Muscle of back (tissue), 11 donors: ENCODE results near the gene SLC36A1. TPM values are rescaled to one million over a fixed set of nuclear protein-coding genes. Genes with fewer than 3 reads are reported as not detected.

ENCODE experiments used
- DNase-seq, 3 donors: peaks; one replicate each; pipeline versions ENCODE4 v3.0.0 to v3.0.0-alpha.2; 2013
- polyA plus RNA-seq, 10 donors: library from polyadenylated mRNA; unstranded; fragments of 120-200 nt; gene quantifications; one replicate each; pipeline ENCODE4 v1.2.1, GENCODE V29; 2013; ENCODE audit not compliant: insufficient read length in 10 of 10

SLC36A1 gene
- polyA plus RNA-seq, 10 donors, result 9.1 to 25.2 (median 17.7) TPM

GRCh38 chr5:151450605-151451004 is 3.2 kb downstream of the SLC36A1 start:
- DNase-seq, result no peak

GRCh38 chr5:151451626-151452520 is 4.5 kb downstream of the SLC36A1 start:
- DNase-seq, result no peak

GRCh38 chr5:151454166-151454565 is 6.8 kb downstream of the SLC36A1 start:
- DNase-seq, result no peak

DNA sequence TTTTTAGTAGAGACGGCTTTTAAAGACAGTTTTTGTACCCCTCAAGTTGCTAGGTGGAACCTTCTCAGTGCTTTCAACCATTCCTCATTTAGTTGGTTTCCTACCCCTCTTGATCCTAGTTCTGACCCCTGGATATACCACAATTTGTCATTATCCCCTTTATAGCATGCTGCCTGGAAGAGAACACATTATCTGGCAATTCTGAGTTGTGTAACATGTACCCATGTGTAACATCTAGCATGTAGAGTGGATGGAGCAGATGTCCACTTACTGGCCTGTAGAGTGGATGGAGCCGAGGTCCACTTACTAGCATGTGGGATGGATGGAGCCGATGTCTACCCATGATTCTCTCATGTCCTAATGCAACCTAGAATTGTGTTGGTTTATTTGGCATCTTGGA is 7.5 kb downstream of the SLC36A1 start:
- DNase-seq, result no peak

- no peak for DNase-seq
These were observed 9.0 kb downstream of the SLC36A1 start for GRCh38 chr5:151456321-151456940.

DNA sequence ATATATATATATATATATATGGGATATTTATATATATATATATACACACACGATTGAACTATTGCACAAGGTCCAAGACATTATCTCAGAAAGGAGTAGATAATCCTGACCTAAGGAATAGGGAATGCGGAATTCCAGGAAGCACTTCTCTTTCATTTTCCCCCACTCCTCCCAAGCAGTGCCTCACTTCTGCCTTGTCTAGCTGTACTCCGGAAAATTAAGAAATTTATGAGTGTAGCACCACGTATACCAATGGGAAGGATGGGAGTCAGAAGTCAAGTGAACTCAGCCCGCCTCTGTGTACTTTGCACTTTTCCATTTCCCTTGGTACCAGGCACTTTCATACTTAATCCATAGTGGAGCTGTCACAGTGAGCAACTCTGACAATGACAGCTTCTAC is 10.9 kb downstream of the SLC36A1 start:
- DNase-seq, result no peak

- no peak for DNase-seq
These were observed 12.4 kb downstream of the SLC36A1 start for GRCh38 chr5:151459680-151460324.

DNA sequence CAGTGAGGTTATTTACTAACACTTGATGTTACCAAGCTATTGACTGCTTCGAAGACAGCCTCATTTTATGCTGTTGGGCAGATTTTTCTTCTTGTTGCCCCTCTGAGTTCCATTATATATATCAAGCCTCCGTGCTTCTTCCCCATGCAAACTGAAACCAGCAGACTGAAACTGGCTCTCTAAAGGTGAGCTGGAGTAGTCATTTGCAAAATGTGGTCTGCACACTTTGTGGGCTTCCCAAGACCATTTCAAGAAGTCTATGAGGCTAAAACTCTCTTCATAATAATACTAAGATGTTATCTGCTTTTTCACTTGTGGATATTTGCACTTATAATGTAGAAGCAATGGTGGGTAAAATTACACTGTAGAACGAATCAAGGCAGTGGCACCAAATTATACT is 13.9 kb downstream of the SLC36A1 start:
- no peak for DNase-seq

DNA sequence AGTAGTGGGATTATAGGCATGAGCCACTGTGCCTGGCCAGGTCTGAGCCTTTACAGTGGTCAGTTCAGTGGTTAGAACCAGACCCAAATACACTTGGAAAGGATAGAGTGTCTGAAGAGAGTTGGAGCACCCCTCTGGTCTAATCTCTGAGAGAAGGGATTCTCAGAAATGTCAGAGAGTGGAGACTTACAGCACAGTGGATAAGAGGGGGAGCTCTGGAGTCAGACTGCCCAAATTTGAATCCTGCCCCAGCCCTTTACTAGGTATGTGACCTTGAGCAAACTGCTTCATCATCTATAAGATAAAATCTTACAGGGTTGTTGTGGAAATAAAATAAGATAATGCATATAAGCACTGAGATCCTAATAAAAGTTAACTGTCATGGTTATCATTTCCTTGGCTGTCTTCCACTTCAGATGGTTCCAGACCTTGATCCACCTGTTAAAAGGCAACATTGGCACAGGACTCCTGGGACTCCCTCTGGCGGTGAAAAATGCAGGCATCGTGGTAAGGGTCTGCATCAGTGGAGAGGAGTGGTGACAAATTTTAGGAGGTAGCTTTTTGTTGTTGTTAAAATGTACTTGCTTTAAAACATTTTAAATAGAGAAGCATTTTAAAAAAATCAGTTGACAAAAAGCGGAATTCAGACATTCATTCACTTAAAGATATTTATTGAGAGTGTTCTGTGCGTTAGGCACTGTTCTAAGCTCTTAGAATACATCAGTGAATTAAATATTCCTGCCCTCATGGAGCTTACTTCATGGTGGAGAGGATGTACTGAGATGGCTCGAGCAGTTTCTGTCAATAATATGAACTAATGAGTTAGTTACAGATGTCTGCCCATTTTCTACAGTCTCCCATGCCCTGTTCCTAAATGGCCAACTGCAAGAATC is 16.0 kb downstream of the SLC36A1 start:
- DNase-seq, result no peak

GRCh38 chr5:151464101-151464500 is 16.7 kb downstream of the SLC36A1 start:
- DNase-seq, result no peak

DNA sequence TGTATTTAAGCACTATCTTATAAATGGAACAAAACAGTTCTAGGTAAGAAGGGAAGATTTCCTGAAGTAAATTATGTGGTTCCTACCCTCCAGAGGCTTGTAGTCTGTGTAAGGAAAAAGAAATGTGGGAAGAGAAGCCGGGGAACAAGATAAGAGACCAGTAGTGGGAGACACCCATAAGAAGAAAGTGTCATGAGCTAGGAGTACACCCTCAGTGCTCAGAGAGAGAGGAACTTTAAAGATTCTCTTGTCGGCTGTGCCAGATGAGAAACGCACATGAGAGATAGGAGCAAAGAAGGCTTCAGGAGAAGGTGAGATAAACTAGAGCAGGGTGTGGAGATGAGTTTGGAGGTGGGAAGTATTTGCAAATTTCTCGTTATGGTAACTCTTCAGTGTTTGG is 18.1 kb downstream of the SLC36A1 start:
- DNase-seq, result no peak

GRCh38 chr5:151467576-151467975 is 20.2 kb downstream of the SLC36A1 start:
- DNase-seq, result no peak

DNA sequence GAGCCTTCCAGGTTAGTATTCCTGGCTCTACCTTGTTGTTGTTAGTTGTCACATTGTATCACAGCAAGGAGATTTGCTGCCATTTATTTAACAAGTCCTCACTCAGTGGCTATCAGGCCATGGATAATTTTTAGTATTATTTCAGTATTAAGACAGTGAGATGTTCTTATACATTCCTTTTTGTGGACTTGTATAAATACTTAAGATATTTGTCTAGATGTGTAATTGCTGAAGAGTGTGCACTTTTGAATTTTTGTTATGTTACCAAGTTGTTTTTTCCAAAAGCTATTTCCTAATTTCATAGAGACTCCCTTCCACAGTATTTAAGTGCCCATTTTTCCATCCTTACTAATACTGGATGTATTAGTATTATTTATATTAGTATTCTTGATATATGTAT is 22.0 kb downstream of the SLC36A1 start:
- DNase-seq, result no peak

DNA sequence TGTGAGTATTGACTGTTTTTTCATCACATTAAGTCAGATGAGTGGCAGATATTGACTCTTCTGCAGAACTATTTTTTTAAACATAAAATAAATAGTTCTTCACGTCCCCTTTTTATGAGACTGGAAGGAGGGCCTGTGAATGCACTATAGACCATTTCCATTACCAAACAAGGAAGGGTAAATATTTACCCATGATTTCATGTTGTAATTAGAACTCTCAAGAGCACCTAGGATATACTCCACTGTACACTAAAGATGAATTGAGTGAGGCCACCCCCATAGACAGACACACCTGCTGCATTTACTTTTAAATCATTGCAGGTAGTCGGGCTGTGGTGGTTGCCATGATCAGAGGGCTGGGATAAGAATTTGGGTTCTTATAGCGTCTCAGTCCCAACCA is 22.6 kb downstream of the SLC36A1 start:
- no peak for DNase-seq

- no peak for DNase-seq
These were observed 23.0 kb downstream of the SLC36A1 start for GRCh38 chr5:151470439-151470838.

- DNase-seq, result no peak
These were observed 23.9 kb downstream of the SLC36A1 start for GRCh38 chr5:151471276-151471675.

DNA sequence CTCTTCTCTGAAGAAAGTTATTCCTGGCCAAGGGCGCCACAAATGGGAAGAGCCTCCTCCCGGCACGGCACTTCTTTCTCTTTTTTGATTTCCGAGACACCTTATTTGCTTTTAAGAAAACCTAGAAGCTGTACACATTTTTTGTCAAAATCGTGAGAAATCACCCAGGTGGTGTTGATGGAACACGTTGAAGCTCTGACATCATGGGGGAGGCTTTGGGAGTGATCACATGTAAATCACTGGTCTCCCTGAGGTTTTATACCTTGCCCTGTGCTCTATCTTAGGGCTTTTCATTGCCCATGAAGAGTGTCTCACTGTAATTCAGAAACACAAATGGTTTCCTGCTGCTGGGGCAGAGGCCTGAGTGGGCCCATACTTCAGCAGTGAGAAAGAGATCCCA is 27.4 kb downstream of the SLC36A1 start:
- no peak for DNase-seq

GRCh38 chr5:151475388-151475787 is 28.0 kb downstream of the SLC36A1 start:
- DNase-seq, result peak; percentile 31 to 53 (median 52)

GRCh38 chr5:151476016-151476415 is 28.6 kb downstream of the SLC36A1 start:
- no peak for DNase-seq

- no peak for DNase-seq
These were observed 29.7 kb downstream of the SLC36A1 start for GRCh38 chr5:151477101-151477500.

DNA sequence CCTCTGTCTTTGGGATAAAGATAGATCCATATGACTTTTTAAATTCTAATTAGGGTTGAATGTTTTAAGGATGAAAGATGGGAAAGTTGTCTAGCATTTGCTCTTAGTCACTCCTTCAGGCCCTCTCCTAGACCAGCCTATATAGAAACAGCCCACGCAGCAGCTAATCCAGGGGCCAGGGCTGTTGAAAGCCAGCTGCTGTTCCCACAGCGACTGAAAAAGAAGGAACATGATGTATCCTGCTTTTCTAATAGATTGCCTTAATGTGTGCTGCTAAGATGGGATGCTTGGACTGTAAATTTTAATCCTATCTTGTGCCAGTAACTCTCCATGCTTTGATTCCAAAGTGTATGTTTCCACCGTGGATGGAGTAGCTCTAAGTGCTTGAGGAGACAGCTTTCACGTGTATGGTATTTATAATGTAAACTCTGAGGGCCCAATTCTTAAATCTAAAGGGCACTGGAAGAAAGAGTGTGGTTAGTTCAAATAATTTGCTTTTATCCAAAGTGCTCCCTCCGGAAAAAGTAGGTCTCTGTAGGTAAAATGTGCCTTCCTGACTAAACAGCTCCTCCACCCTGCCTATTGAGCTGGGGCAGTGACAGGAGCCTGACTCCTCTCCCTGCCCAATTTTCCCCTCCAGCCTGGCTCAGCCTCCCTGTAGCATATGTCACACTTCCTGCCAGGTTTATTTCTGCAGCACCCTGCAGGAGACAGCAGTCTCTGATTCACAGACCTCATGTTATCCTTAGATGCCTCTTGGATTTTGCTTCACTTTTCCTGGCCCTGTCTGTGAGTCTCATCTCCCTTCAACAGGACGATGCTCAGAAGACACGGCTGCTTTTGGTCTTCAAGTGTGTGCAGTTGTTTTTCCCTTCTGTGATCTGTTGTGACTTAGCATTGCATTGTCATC is 33.2 kb downstream of the SLC36A1 start:
- peak in 2 of 3 donors; percentile 41 to 52 for DNase-seq
